GM12872 (cell line): ENCODE measurements around the gene MPP2.

ENCODE experiments used
- CTCF ChIP-seq: IDR thresholded peaks from 3 replicates; pipeline ENCODE4 v1.5.1; 2011; ENCODE audit warnings: low read depth, mild to moderate bottlenecking, low read length, moderate library complexity; ENCODE audit not compliant: insufficient read depth

The MPP2 gene

DNA sequence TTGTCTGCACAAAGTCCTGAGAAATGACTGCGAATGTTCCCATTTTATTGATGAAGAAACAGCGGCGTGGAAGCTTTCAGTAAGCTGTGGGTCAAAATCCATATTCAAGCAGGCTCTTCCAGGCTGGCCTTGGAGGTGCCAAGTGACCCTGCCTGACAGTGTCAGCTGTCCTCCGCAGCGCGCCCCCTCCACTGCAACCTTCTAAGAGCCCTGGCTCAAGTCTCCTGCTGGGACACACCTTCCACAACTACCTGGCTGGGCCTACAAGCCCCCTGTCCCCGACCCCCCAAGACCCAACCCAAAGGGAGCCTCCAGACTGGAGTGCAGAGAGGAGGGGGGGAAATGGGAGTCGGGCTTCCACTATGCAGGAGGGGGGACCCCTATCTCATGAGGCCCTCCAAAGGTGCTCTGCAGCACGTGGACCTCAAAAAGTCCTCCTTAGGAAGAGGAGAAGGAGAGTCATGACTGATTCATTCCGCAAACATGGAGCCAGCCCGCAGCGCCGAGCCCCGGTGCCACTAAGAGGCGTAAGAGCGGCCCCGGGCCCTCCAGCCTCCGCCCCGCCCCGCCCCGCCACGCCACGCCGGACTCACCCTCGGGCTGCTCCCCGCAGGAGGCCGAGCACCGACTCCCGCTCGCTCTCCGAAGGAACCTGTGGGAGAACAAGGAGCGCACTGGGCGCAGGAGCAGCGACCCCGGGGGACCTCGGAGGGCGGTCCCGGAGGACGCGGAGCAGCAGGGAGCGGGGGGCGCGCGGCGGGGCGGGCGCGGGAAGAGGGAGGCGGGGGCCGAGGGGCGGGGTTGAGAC is 75.0 kb downstream of the MPP2 start:
- TF ChIP-seq CTCF: no peak

- no peak for TF ChIP-seq CTCF
Observed at GRCh38 chr17:43831633-43832032, 75.7 kb downstream of the MPP2 start.

GRCh38 chr17:43830510-43831140 is 76.7 kb downstream of the MPP2 start:
- TF ChIP-seq CTCF: no peak

DNA sequence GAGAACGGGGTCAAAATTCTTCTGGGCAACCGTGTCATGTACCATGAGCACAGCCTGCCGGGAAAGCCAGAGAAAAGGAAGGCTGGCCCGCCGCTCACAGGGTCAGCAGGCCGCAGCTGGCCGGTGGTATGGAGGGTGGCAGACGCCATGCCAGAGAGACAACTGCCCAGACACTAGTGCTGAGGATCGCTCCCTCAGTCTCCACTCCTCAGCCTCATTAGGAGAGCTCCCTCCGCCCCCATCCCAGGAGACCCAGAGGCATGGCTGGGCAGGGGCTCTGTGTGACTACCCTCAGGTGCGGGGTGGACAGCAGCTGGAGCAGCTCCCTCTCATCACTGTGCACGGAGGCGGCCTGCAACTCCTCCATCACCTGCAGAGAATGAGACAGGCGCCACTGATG is 77.6 kb downstream of the MPP2 start:
- TF ChIP-seq CTCF: no peak

DNA sequence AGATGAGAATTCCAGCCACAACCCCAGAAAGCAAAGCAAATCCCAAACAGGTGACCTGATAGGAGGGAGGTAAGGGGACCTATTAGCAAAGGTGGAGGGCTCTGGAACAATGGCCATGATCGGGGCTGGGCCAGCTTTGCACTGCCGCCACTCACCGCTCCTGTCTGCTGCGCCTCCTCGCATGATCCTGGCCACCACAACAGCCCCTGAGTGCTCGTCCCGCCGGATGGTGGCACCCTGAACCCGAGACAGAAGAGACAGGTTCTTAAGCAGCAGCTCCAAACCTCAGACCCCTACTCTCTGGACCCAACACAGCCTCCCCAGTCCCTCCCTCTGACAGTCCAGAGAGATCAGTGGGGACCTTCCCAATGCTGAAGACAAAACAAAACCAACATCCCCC is 79.7 kb downstream of the MPP2 start:
- TF ChIP-seq CTCF: no peak

DNA sequence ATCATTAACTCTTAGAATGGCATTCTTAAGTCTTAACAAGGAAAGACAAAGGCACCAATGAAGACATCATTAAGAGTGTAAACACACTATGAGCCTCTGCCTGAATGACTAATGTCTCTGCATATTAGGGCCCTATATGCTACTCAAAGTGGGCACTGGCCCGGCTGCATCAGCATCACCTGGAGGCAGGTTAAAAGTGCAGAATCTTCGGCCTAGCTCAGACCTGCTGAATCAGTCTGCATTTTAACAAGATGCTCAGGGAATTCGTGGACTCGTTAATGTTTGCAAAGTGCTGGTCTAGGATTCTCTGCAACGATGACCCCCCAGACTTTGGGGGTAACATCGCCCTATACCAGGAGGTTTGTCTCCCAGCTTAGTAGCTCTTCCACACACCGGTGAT is 81.1 kb downstream of the MPP2 start:
- TF ChIP-seq CTCF: no peak

- no peak for TF ChIP-seq CTCF
Observed at GRCh38 chr17:43825567-43825966, 81.8 kb downstream of the MPP2 start.
